HCT116 (cell line): ENCODE data around the gene BTBD16.

Source experiments
- EZH2 ChIP-seq: fragments of 200-600 bp; sonication (generic); IDR thresholded peaks from 2 replicates; pipeline ENCODE4 v1.6.1; 2017; ENCODE audit warnings: antibody characterized with exemption, mixed run types
- EZH2phosphoT487 ChIP-seq: fragments of 200-600 bp; IDR thresholded peaks from 2 replicates; pipeline ENCODE4 v1.6.1; 2018; ENCODE audit warnings: antibody characterized with exemption, borderline replicate concordance
- POLR2A ChIP-seq: IDR thresholded peaks from 2 replicates; pipeline ENCODE4 v1.7.0; 2011; ENCODE audit warnings: borderline replicate concordance; ENCODE audit not compliant: insufficient read depth, insufficient read length; ENCODE audit errors: extremely low read depth
- POLR2AphosphoS5 ChIP-seq: IDR thresholded peaks from 2 replicates; pipeline ENCODE4 v1.6.1; 2011; ENCODE audit warnings: mild to moderate bottlenecking, low read depth, low read length, moderate library complexity
- SP1 ChIP-seq: IDR thresholded peaks from 2 replicates; pipeline ENCODE4 v1.6.1; 2012; ENCODE audit warnings: low read depth
- SRF ChIP-seq: IDR thresholded peaks from 2 replicates; pipeline ENCODE4 v1.6.1; 2012; ENCODE audit warnings: low read depth
- ZNF274 ChIP-seq: fragments of 200-500 bp; sonication (Bioruptor generic); IDR thresholded peaks from 2 replicates; pipeline ENCODE4 v1.6.1; 2014; ENCODE audit warnings: mild to moderate bottlenecking, low read depth, low read length, inconsistent platforms
- TF ChIP-seq, protein P1 (sequence below), 3 experiments: fragments of 200-600 bp in 1 of 3; sonication (generic) in 1 of 3; IDR thresholded peaks in 2 of 3; conservative IDR thresholded peaks in 1 of 3; 2 replicates each; pipeline ENCODE4 v1.5.1; 2012 to 2017; ENCODE audit warnings: low read depth in 2 of 3, low read length in 2 of 3, antibody characterized with exemption in 1 of 3, borderline replicate concordance in 1 of 3, control low read depth in 1 of 3, mild to moderate bottlenecking in 1 of 3, mixed read lengths in 1 of 3, mixed run types in 1 of 3, moderate library complexity in 1 of 3; ENCODE audit not compliant: insufficient read depth in 1 of 3
- TF ChIP-seq, protein P2 (sequence below): IDR thresholded peaks from 2 replicates; pipeline ENCODE4 v1.6.1; 2012

DNA sequence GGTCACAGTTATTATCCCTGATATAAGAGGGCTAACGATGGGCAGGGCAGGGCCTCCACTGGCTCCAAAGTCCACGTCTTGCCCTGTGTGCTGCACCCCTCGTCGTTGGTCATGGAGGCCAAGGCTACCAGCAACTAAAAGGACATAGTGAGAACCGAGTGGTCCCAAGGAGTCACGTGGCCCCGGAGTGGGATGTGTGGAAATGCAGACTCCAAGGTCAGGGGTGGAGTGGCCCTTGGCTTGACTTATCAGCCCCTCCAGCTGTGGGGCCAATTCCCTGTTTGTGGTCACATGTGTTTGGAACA is 30.7 kb downstream of the BTBD16 start:
- no peak for TF ChIP-seq SP1
- no peak for TF ChIP-seq POLR2A
- TF ChIP-seq EZH2phosphoT487, result no peak
- TF ChIP-seq SRF, result no peak
- no peak for TF ChIP-seq EZH2
- TF ChIP-seq, protein P1, sequence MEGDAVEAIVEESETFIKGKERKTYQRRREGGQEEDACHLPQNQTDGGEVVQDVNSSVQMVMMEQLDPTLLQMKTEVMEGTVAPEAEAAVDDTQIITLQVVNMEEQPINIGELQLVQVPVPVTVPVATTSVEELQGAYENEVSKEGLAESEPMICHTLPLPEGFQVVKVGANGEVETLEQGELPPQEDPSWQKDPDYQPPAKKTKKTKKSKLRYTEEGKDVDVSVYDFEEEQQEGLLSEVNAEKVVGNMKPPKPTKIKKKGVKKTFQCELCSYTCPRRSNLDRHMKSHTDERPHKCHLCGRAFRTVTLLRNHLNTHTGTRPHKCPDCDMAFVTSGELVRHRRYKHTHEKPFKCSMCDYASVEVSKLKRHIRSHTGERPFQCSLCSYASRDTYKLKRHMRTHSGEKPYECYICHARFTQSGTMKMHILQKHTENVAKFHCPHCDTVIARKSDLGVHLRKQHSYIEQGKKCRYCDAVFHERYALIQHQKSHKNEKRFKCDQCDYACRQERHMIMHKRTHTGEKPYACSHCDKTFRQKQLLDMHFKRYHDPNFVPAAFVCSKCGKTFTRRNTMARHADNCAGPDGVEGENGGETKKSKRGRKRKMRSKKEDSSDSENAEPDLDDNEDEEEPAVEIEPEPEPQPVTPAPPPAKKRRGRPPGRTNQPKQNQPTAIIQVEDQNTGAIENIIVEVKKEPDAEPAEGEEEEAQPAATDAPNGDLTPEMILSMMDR (IDR thresholded peaks at IDR 0.05 in 2 of 3, conservative IDR thresholded peaks at IDR 0.05 in 1 of 3; ENCODE audit: borderline replicate concordance in 1 of 3, insufficient read depth in 1 of 3, low read depth in 2 of 3, low read length in 2 of 3), result no peak
- no peak for TF ChIP-seq ZNF274
- TF ChIP-seq POLR2AphosphoS5, result no peak
- TF ChIP-seq, protein P2, sequence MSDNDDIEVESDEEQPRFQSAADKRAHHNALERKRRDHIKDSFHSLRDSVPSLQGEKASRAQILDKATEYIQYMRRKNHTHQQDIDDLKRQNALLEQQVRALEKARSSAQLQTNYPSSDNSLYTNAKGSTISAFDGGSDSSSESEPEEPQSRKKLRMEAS, result no peak
